CD4-positive, alpha-beta T cell (primary cell): ENCODE data around the gene OR7G3. TPM values are rescaled to one million over a fixed set of nuclear protein-coding genes. Genes with fewer than 3 reads are reported as not detected.

ENCODE experiments used
- ATAC-seq: fragments of 200-7000 bp; cut with Tn5 transposase; one replicate; pipeline ENCODE4 v1.10.0; 2022; ENCODE audit warnings: mild to moderate bottlenecking; ENCODE audit not compliant: poor library complexity
- CTCF ChIA-PET: fragments of 350-600 bp; sonication (Branson Sonifier 250); formaldehyde crosslinking; loops from one replicate; lab custom pipeline; 2021; ENCODE audit warnings: antibody characterized with exemption, inconsistent platforms; lab: Charles Lee
- POLR2A ChIA-PET: fragments of 350-600 bp; sonication (Branson Sonifier 250); formaldehyde crosslinking; loops from one replicate; lab custom pipeline; 2021; ENCODE audit warnings: antibody characterized with exemption, inconsistent platforms; lab: Charles Lee
- DNase-seq, 14 experiments: peaks; one replicate each; pipeline ENCODE4 v3.0.0-alpha.2; 2013 to 2020; ENCODE audit warnings: mixed read lengths in 2 of 14
- H3K27ac ChIP-seq, 2 donors: one replicate each; pipeline versions ENCODE4 v1.5.1 to v1.7.0; 2013; ENCODE audit warnings: low read length in 2 of 2, low read depth in 1 of 2, mild to moderate bottlenecking in 1 of 2
- H3K27me3 ChIP-seq, 2 experiments: 1 replicate in 1 of 2; 2 replicates in 1 of 2; pipeline versions ENCODE4 v1.6.1 to v1.7.0; 2013; ENCODE audit warnings: low read length in 2 of 2, control low read depth in 1 of 2, mild to moderate bottlenecking in 1 of 2, moderate library complexity in 1 of 2; ENCODE audit not compliant: insufficient read depth in 2 of 2, control insufficient read depth in 1 of 2
- H3K36me3 ChIP-seq: one replicate; pipeline ENCODE4 v1.6.1; 2013; ENCODE audit warnings: low read length, control low read depth; ENCODE audit not compliant: insufficient read depth
- H3K4me1 ChIP-seq: one replicate; pipeline ENCODE4 v1.6.1; 2013; ENCODE audit warnings: low read length, control low read depth; ENCODE audit not compliant: insufficient read depth
- H3K4me3 ChIP-seq: one replicate; pipeline ENCODE4 v1.5.1; 2013; ENCODE audit warnings: mild to moderate bottlenecking, low read length, moderate library complexity
- H3K9me3 ChIP-seq, 2 experiments: 1 replicate in 1 of 2; 2 replicates in 1 of 2; pipeline versions ENCODE4 v1.6.1 to v1.7.0; 2013; ENCODE audit warnings: low read length in 2 of 2, mild to moderate bottlenecking in 2 of 2, control low read depth in 1 of 2, moderate library complexity in 1 of 2; ENCODE audit not compliant: control insufficient read depth in 1 of 2, insufficient read depth in 1 of 2
- H3K27ac Mint-ChIP-seq: one replicate; pipeline ENCODE4 v1.8.0; 2020; ENCODE audit warnings: mixed read lengths
- H3K27me3 Mint-ChIP-seq: one replicate; pipeline ENCODE4 v1.8.0; 2021; ENCODE audit warnings: mixed read lengths
- H3K36me3 Mint-ChIP-seq: one replicate; pipeline ENCODE4 v1.8.0; 2021; ENCODE audit warnings: low read depth, mixed read lengths
- H3K4me1 Mint-ChIP-seq: one replicate; pipeline ENCODE4 v1.8.0; 2021; ENCODE audit warnings: low read depth, mixed read lengths
- H3K4me3 Mint-ChIP-seq: one replicate; pipeline ENCODE4 v1.8.0; 2020; ENCODE audit warnings: mild to moderate bottlenecking, mixed read lengths
- H3K9me3 Mint-ChIP-seq: one replicate; pipeline ENCODE4 v1.8.0; 2020; ENCODE audit warnings: mixed read lengths
- intact Hi-C, 2 experiments: fragments of 100-400 bp; cut with DNase I in 1 of 2; cut with micrococcal nuclease in 1 of 2; formaldehyde crosslinking; loops; one replicate each; pipeline versions ENCODE4 v1.15.1 to v1.9.0; 2023 to 2025; cut with DNase I, micrococcal nuclease
- total RNA-seq, 174 experiments: library from RNA in 2 of 174; stranded (reverse) in 2 of 174; gene quantifications; one replicate each; pipeline ENCODE4 v1.2.3 and lab custom pipeline; 2021 to 2026
- TF ChIP-seq, protein P1 (sequence below): fragments of 200-600 bp; IDR thresholded peaks from one replicate; pipeline ENCODE4 v1.8.0; 2022; ENCODE audit warnings: antibody characterized with exemption, mild to moderate bottlenecking

The OR7G3 gene
- total RNA-seq, 2 experiments from 2014 or later: not detected

DNA sequence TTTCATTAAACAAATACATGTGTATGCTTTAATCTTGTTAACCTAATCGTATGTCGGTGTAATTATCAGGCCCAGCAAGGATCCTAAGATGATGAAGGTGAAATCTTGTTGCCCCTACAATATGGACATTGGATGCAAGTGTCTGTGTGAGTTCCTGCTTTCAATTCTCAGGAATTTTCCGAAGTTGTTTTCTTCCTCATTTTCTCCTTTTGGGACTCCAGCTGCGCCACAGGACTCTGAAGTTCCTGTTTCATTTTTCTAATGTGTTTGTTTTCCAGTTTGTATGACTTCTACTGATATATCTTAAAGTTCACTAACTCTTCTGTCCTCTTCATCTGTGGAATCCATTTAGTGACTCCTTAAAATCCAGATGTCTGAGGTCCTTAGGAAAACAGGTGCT lies 40.1 kb upstream of the OR7G3 start:
- peaks cover 7% of the 10 kb centered on the region for H3K9me3 Mint-ChIP-seq

DNA sequence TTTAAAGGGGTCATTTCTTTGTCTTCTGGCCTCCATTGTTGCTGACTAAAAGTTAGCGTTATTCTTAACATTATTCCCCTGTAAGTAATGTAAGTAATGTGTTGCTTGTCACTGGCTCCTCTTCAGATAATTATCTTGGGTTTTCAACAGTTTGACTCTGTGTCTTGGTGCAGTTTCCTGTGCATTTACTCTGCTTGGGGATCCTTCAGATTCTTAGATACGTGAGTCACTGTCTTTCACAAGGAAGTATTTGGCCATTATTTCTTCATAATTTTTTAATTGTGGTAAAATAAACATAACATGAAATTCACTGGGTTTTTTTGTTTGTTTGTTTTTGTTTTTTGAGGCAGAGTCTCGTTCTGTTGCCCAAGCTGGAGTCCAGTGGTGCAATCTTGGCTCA lies 38.5 kb upstream of the OR7G3 start:
- Mint-ChIP-seq H3K4me3 (no peak overlapping the region), H3K36me3 (peaks cover 82% of the 10 kb centered on the region), H3K9me3 (peaks cover 6% of the 10 kb centered on the region), H3K27ac (no peak overlapping the region), H3K4me1 (no peaks in the 10 kb centered on the region), H3K27me3 (no peaks in the 10 kb centered on the region)
- intact Hi-C loops: no loop called here
- H3K27me3 ChIP-seq: no peaks in the 10 kb centered on the region
- TF ChIP-seq, protein P1, sequence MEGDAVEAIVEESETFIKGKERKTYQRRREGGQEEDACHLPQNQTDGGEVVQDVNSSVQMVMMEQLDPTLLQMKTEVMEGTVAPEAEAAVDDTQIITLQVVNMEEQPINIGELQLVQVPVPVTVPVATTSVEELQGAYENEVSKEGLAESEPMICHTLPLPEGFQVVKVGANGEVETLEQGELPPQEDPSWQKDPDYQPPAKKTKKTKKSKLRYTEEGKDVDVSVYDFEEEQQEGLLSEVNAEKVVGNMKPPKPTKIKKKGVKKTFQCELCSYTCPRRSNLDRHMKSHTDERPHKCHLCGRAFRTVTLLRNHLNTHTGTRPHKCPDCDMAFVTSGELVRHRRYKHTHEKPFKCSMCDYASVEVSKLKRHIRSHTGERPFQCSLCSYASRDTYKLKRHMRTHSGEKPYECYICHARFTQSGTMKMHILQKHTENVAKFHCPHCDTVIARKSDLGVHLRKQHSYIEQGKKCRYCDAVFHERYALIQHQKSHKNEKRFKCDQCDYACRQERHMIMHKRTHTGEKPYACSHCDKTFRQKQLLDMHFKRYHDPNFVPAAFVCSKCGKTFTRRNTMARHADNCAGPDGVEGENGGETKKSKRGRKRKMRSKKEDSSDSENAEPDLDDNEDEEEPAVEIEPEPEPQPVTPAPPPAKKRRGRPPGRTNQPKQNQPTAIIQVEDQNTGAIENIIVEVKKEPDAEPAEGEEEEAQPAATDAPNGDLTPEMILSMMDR: no peak
- CTCF ChIA-PET: no interaction called here
- no peaks in the 10 kb centered on the region for H3K4me1 ChIP-seq
- H3K36me3 ChIP-seq: peaks cover 42% of the 10 kb centered on the region
- H3K4me3 ChIP-seq: no peak overlapping the region
- H3K9me3 ChIP-seq: peaks cover 22 to 29% of the 10 kb centered on the region in 2 experiments
- no peak overlapping the region for H3K27ac ChIP-seq
- POLR2A ChIA-PET: no interaction called here
- ATAC-seq (no peak), DNase-seq (no peak)

More for the DNA sequence above, 40.1 kb upstream of the OR7G3 start:
- CTCF ChIA-PET: no interaction called here
- Mint-ChIP-seq H3K4me3 (no peak overlapping the region), H3K36me3 (peaks cover 66% of the 10 kb centered on the region), H3K4me1 (no peaks in the 10 kb centered on the region), H3K27ac (no peak overlapping the region), H3K27me3 (no peaks in the 10 kb centered on the region)
- Histone ChIP-seq H3K36me3 (peaks cover 26% of the 10 kb centered on the region), H3K4me1 (no peaks in the 10 kb centered on the region), H3K27ac (no peak overlapping the region), H3K27me3 (no peaks in the 10 kb centered on the region), H3K9me3 (peaks cover 6 to 15% of the 10 kb centered on the region in 2 experiments), H3K4me3 (no peak overlapping the region)
- TF ChIP-seq, protein P1: no peak
- DNase-seq: no peak
- POLR2A ChIA-PET: no interaction called here
- ATAC-seq: no peak
- intact Hi-C loops: no loop called here

GRCh38 chr19:9161427-9161826 lies 34.7 kb upstream of the OR7G3 start:
- no peak for DNase-seq
- Histone ChIP-seq H3K4me1 (no peaks in the 10 kb centered on the region), H3K9me3 (peaks cover 30 to 50% of the 10 kb centered on the region in 2 experiments), H3K27ac (no peak overlapping the region), H3K36me3 (peaks cover 79% of the 10 kb centered on the region), H3K27me3 (no peaks in the 10 kb centered on the region), H3K4me3 (no peak overlapping the region)
- POLR2A ChIA-PET: no interaction called here
- intact Hi-C loops: no loop called here
- ATAC-seq: no peak
- CTCF ChIA-PET: no interaction called here
- no peak overlapping the region for H3K4me3 Mint-ChIP-seq
- H3K36me3 Mint-ChIP-seq: peaks cover 98% of the 10 kb centered on the region
- no peak overlapping the region for H3K27ac Mint-ChIP-seq
- H3K27me3 Mint-ChIP-seq: no peaks in the 10 kb centered on the region
- peaks cover 6% of the 10 kb centered on the region for H3K9me3 Mint-ChIP-seq
- TF ChIP-seq, protein P1: no peak
- H3K4me1 Mint-ChIP-seq: no peaks in the 10 kb centered on the region
